GM18505 (cell line): ENCODE measurements around the gene LRRC45.

Experiments used
- ATAC-seq: cut with Tn5 transposase; IDR thresholded peaks from one replicate; pipeline ENCODE4 v1.9.1; 2021; ENCODE audit not compliant: unreplicated experiment
- POLR2A ChIP-seq: IDR thresholded peaks from 4 replicates; pipeline ENCODE4 v1.6.1; 2011; ENCODE audit warnings: borderline replicate concordance; ENCODE audit not compliant: insufficient read depth, insufficient read length; ENCODE audit errors: extremely low read depth

Gene LRRC45

DNA sequence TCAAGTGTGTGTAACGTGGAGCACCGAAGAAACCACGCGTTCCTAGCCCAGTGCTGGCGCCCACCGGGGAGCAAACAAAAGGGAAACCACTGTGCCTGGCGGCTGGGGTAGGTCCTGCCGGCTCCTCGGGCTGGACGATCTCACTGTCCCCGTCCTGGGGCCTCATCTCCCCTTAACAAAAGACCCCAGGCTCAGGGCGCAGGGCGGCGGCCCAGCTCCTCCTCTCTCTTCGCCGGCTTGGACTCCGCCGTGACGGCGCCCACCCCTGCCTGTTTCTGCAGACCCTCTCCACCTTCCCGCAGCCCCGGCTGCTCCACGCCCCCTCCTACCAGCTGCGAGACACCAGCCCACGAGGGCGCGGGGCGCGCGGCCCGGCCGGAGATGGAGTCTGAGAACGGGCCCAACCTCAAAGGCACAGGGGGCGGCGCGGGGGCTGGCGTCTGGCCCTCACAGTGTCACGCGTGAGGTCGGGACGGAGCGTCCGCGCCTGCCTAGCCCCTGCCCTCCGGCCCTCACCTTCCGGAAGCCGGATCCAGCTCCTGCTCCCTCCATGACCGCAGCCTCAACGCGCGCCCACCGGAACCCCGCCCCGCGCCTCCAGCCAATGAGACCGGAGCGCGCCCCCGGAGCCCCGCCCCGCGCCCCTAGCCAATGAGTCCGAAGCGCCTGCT lies 660 bp upstream of the LRRC45 start, which contains the start of gene CENPX:
TSS of gene CENPX (minus strand) at position 569 of the 671 bp plus-strand sequence. CDS start at position 552, 17 bp downstream.
- ATAC-seq, result no peak
- TF ChIP-seq POLR2A, result peak; percentile 57

DNA sequence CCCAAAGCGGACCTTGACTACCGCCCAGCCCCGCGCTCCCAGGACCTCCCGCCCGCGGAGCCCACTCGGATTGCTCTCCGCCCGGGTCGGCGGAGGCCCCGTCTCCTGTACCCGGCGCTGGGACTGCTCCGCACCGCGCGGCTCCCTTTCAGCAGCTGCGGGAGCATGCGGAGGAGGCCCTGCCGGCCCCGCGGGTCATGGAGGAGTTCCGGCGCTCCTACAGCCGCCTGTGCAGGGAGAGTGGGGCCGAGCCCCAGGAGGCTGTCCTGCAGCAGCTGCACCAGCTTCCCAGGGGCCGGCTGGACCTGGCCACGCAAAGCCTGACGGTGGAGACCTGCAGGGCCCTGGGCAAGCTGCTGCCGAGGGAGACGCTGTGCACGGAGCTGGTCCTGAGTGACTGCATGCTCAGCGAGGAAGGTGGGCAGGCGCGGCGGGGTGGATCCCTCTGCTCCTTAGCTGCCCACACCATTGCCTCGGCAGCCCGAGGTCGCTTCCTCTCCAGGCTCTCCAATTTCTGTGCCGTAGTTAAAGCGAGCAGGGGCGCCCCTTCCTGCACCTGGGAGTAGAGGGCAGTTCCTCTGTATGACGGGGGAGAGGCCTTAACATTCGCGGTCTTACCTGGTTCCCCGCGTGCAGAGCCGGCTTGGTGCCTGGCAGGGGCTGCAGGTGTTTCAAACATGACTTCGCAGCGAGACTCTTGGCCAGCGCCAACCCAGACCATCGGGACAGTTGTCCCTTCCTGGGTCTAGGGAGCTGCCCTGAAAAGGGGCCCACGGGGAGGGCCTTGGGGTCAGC lies 539 bp downstream of the LRRC45 start:
- no peak for TF ChIP-seq POLR2A
- peak; percentile 6 for ATAC-seq

DNA sequence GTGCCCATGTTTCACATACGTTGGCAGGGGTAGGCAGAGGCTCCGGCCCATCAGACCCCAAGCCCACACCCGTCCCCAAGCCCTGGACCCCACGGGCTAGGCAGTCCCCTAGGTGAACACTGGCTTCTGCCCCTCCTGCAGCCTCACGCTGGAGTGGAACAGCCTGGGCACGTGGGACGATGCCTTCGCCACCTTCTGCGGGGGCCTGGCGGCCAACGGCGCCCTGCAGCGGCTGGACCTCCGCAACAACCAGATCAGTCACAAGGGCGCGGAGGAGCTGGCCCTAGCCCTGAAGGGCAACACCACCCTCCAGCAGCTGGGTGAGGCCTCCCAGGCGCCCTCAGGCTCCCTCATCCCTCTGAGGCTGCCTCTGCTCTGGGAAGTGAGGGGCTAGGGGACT lies 1.8 kb downstream of the LRRC45 start:
- ATAC-seq, result no peak

DNA sequence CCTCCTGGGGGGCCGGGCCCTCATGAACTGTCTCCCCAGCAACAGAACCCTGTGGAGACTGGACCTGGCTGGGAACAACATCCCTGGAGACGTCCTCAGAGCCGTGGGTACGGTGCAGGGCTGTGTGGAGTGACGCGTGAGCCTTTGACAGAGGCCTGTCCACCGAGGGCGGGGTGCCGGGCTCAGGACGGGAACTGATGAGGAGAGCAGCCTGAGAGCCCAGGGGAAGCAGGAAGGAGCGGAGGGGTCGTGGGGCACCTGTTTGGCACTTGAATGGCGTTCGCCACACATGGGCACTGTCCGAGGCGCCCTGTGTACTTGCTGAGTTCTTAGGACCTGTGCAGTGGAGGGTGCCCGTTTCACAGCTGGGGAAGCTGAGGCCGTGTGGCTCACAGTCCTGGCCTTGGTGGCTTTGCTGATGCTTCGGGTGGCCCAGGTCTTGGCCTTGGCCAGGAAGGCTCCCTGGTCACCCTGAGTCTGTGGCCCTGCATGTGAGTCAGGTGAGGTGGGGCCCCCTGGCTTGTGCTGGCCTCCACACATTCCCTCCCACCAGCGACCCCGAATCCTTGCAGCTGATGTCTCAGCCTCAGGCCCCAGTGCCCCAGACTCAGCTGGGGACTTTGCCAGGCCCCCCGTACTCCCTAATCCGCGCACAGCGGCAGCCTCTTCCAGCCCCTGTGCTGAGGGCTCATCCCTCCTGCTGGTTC lies 2.4 kb downstream of the LRRC45 start:
- TF ChIP-seq POLR2A, result no peak
- no peak for ATAC-seq

More for the DNA sequence above, 1.8 kb downstream of the LRRC45 start:
- TF ChIP-seq POLR2A, result no peak

DNA sequence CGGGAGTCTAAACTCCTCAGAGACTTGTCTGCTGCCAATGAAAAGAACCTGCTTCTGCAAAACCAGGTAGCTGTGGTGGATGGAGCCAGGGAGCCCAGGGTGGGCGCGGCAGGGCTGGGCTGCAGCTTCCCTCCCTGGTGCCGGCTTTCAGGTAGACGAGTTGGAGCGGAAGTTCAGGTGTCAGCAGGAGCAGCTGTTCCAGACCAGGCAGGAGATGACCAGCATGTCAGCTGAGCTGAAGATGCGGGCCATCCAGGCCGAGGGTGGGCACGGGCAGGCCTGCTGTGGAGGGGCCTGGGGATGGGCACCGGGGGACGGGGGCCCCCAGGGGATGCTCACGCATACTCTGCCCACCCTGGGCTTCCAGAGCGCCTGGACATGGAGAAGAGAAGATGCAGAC lies 5.1 kb downstream of the LRRC45 start:
- no peak for ATAC-seq
- TF ChIP-seq POLR2A, result no peak

DNA sequence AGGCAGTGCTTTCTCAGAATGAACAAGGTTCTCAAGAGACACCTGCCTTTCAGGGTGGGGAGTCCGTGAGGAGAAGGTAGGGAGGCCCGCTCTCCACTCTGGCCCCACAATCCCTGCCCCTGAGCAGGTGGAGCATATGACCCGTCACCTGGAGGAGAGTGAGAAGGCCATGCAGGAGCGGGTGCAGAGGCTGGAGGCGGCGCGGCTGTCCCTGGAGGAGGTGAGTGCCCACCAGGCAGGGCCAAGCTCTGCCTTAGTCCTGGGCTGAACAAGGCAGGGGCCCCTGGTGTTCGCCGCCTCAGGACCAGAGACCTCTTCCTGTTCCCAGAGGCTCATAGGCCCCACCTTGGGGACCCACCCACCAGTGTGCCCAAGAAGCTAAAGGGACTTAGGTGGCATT lies 5.9 kb downstream of the LRRC45 start:
- no peak for TF ChIP-seq POLR2A
- no peak for ATAC-seq

DNA sequence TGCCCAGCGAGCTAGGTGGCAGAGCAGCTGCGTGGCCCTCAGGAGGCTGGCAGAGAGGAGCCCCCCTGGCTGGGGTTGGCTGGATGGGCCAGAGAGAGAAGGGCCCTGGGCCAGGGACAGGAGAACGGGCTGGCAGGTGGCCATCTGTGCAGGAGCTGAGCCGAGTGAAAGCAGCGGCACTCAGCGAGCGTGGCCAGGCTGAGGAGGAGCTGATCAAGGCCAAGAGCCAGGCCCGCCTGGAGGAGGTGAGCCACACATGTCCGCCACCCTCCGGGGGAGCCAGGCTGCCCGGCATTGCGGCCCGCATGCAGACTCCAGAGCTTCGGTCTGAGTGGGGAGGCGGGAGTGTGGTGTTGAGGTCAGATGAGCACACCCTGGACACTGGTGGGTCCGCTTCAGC lies 6.3 kb downstream of the LRRC45 start:
- TF ChIP-seq POLR2A, result no peak

DNA sequence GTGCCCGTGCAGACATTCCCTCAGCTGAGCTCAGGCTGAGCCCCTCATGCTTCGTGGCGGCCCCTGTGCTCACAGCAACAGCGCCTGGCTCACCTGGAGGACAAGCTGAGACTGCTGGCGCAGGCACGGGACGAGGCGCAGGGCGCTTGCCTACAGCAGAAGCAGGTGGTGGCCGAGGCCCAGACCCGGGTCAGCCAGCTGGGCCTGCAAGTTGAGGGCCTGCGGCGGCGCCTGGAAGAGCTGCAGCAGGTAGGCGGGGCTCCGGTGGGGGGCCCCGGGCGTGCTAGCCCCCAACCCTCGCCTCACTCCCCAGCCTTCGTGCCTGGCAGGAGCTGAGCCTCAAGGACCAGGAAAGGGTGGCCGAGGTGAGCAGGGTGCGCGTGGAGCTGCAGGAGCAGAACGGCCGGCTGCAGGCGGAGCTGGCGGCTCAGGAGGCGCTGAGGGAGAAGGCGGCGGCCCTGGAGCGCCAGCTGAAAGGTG lies 6.9 kb downstream of the LRRC45 start:
- peak; percentile 1 for ATAC-seq
- no peak for TF ChIP-seq POLR2A

More for the DNA sequence above, 6.3 kb downstream of the LRRC45 start:
- no peak for ATAC-seq

DNA sequence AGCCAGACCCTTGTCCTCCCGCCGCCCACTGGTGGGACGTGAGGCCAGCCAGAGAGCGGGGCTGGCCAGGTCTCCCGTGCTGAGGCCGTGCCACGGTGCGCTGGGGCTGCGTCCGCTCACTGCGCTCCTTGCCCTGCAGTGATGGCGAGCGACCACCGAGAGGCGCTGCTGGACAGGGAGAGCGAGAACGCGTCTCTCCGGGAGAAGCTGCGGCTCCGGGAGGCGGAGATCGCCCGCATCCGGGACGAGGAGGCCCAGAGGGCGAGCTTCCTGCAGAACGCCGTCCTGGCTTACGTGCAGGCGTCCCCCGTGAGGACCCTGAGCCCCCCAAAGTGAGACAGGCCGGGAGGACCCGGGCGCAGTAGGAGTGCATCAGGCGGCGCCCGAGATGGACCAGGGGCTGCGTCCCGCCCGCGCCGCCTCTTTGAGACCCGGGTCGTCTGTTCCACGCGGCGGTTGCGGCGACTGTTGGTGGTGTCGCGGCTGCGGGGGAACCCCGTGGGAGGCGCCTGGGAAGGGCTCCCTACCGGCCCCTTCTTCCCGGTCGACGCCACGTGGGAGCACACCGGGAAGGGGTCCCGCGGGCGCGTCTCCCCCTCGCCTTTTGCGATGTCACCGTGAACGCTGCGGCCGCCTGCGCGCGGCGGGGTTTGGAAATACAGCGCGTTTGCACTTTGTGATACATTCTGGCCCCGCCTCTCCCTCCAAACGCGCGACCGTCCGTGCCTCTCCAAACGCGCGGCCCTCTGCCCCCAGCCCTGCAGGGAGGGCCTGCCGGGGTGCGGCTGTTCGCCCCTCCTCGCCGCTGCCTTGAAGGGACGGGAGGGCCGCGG lies 7.6 kb downstream of the LRRC45 start:
- no peak for TF ChIP-seq POLR2A
- ATAC-seq, result peak; percentile 43

DNA sequence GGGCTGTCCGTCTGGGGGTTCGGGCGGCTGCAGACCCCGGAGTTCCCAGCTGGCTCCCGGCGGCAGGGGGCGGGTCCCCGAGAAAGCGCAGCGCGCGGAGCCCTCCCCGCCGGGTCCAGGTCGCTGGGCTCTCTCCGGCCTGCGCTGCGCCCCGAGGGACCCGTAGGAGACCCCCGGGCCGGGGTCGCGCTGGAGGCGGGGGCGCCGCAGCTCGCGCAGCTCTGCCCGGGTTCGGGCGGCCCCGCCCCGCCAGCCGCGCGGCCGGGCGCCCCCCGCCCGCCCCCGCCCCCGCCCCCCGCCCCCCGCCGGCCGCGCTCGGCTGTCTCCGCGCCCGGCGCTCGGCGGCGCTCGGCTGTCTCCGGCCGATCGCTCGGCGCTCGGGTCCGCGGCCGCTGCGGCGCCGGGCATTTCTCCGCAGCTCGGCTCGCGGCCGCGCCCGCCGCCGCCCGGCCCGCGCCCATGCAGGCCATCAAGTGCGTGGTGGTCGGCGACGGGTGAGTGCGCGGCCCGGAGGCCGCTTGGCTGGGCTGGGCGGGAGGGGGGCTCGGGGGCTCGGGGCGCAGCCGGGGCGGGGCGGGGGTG lies 8.3 kb downstream of the LRRC45 start, which contains the start of gene RAC3:
TSS of gene RAC3 (plus strand) at position 376 of the 582 bp plus-strand sequence. CDS start at position 460, 84 bp downstream.
- no peak for TF ChIP-seq POLR2A
- ATAC-seq, result no peak

DNA sequence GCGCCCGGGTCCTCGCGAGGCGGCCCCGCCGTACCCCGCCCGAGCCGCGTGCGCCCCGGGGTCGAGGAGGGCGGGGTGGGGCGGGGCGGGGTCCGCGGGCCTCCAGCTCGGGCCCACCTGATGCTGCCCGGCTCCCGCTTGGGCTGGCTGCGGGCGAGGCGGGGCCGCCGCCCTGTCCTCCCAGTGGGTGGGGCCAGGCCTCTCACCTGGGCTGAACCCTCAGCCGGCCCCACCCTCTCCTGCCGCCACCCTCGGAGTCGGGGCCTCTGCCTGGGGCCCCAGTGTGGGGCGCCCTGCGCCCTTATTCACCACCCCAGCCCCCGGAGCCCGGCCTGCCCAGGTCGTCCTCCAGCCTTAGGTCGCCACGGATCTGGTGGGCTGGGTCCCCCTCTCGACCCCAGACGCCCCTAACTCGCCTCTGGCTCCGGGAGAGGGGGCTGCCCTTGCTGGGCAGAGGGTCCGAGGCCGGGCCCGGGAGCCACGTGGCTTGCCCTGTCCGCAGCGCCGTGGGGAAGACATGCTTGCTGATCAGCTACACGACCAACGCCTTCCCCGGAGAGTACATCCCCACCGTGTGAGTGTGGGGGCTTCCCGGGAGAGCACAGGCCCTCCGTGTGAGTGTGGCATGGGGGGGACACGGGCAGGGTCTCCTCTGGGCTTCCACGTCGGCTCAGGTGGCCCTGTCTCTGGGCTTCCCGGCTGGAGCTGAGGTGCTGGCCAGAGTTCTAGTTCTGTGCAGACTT lies 9.0 kb downstream of the LRRC45 start:
- no peak for TF ChIP-seq POLR2A
- no peak for ATAC-seq

DNA sequence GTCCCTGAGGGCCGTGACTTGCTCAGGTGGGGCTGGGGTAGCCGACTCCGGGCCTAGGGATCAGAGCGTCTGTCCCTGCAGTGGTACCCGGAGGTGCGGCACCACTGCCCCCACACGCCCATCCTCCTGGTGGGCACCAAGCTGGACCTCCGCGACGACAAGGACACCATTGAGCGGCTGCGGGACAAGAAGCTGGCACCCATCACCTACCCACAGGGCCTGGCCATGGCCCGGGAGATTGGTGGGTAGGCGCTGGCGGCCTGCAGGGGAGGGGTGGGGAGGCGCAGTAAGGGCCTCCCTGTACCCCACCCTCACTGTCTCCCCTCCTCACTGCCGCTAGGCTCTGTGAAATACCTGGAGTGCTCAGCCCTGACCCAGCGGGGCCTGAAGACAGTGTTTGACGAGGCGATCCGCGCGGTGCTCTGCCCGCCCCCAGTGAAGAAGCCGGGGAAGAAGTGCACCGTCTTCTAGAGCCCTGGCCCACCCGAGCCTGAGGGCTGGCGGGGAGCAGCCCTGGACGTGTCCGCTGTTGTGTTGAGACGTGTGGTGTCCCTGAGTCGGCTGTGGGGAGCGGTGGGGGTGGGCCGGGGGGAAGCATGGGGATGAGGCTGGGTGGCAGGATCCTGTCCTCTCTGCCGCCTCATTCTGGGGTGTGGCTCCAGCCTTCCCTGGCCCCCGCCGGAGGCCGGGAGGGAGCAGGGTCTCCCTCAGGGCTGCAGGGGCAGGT lies 10.4 kb downstream of the LRRC45 start:
- ATAC-seq, result no peak
- no peak for TF ChIP-seq POLR2A
